ENCODE data around the gene PNKP. TPM values are rescaled to one million over a fixed set of nuclear protein-coding genes. Genes with fewer than 3 reads are reported as not detected.

Gene PNKP
- total RNA-seq, 1 experiment from 2014 or later, result 146 TPM

- ChIA-PET POLR2A (interaction anchor here (2.4 kb wide), 1 partner anchor 22 kb away, joined by 13 read pairs; no protein-coding TSS in a partner anchor), CTCF (interaction anchor here (0.8 to 2.5 kb wide), 7 partner anchors 14 to 160 kb away, joined by 3 to 18 read pairs (median 5); partner anchors contain the start of genes AKT1S1 and TBC1D17)
- Mint-ChIP-seq H3K4me1 (peaks cover 11% of the 10 kb centered on the region), H3K27me3 (ENCODE audit: low read depth) (peaks cover 47% of the 10 kb centered on the region), H3K4me3 (peak overlapping the region; percentile 73), H3K27ac (no peak overlapping the region), H3K9me3 (no peaks in the 10 kb centered on the region), H3K36me3 (peaks cover 16% of the 10 kb centered on the region)
- TF ChIP-seq OVOL2 (CRISPR knock-in tag; IDR thresholded peaks at IDR 0.05; ENCODE audit: borderline replicate concordance), result no peak
- no peak for TF ChIP-seq FOXJ3 (CRISPR knock-in tag; IDR thresholded peaks at IDR 0.05; ENCODE audit: borderline replicate concordance)
- TF ChIP-seq ETV6 (CRISPR knock-in tag; IDR thresholded peaks at IDR 0.05), result no peak
- no peak for TF ChIP-seq MYBL2 (CRISPR knock-in tag; IDR thresholded peaks at IDR 0.05)
- no peak for TF ChIP-seq ZNF263 (CRISPR knock-in tag; IDR thresholded peaks at IDR 0.05; ENCODE audit: low read depth)
- no peak for TF ChIP-seq SOX15 (CRISPR knock-in tag; IDR thresholded peaks at IDR 0.05)
- no peak for TF ChIP-seq TEAD1 (CRISPR knock-in tag; IDR thresholded peaks at IDR 0.05)
- no peak for TF ChIP-seq ZNF232 (CRISPR knock-in tag; IDR thresholded peaks at IDR 0.05)
- TF ChIP-seq CREM (CRISPR knock-in tag; IDR thresholded peaks at IDR 0.05), result no peak
- TF ChIP-seq GABPB1 (CRISPR knock-in tag; IDR thresholded peaks at IDR 0.05), result no peak
- ATAC-seq, result no peak
- no peak for DNase-seq (ENCODE audit: low spot score)
These were observed 24.0 kb upstream of the PNKP start for GRCh38 chr19:49891393-49891792.

- DNase-seq (ENCODE audit: low spot score) (peak; percentile 85), ATAC-seq (peak; percentile 75)
- peaks cover 47% of the 10 kb centered on the region for H3K27me3 Mint-ChIP-seq (ENCODE audit: low read depth)
- peaks cover 11% of the 10 kb centered on the region for H3K4me1 Mint-ChIP-seq
- H3K9me3 Mint-ChIP-seq, result no peaks in the 10 kb centered on the region
- POLR2A ChIA-PET, result interaction anchor here (0.9 to 2.4 kb wide), 3 partner anchors 13 to 39 kb away, joined by 6 to 13 read pairs (median 11); partner anchors contain the start of genes AKT1S1, ATF5, NUP62 and TBC1D17
- peaks cover 19% of the 10 kb centered on the region for H3K36me3 Mint-ChIP-seq
- H3K4me3 Mint-ChIP-seq, result peak overlapping the region; percentile 73
- peak overlapping the region; percentile 95; the same call in 1 of the 2 replicates for H3K27ac Mint-ChIP-seq
- CTCF ChIA-PET, result interaction anchor here (0.8 to 2.5 kb wide), 25 partner anchors 9 to 173 kb away, joined by 3 to 18 read pairs (median 5); partner anchors contain the start of genes AKT1S1, ATF5, FUZ and NUP62
- TF ChIP-seq MYBL2 (CRISPR knock-in tag; IDR thresholded peaks at IDR 0.05), result peak; percentile 93; the same call in 1 of the 2 replicates
- peak; percentile 17; the same call in 1 of the 2 replicates for TF ChIP-seq AFF4 (CRISPR knock-in tag; IDR thresholded peaks at IDR 0.05; ENCODE audit: borderline replicate concordance)
- TF ChIP-seq E2F5 (CRISPR knock-in tag; IDR thresholded peaks at IDR 0.05), result peak; percentile 84
- TF ChIP-seq GABPB1 (CRISPR knock-in tag; IDR thresholded peaks at IDR 0.05), result no peak
- TF ChIP-seq USF1 (CRISPR knock-in tag; IDR thresholded peaks at IDR 0.05), result peak; percentile 67; the same call in 1 of the 2 replicates
- no peak for TF ChIP-seq ERG (CRISPR knock-in tag; IDR thresholded peaks at IDR 0.05)
- peak; percentile 76; the same call in 1 of the 2 replicates for TF ChIP-seq KAT7 (CRISPR knock-in tag; IDR thresholded peaks at IDR 0.05; ENCODE audit: borderline replicate concordance)
- no peak; the same call in none of the 2 replicates for TF ChIP-seq ZNF281 (CRISPR knock-in tag; IDR thresholded peaks at IDR 0.05)
- peak; percentile 77; the same call in 1 of the 2 replicates for TF ChIP-seq SMAD3 (CRISPR knock-in tag; IDR thresholded peaks at IDR 0.05; ENCODE audit: borderline replicate concordance)
- no peak for TF ChIP-seq ZSCAN18 (CRISPR knock-in tag; IDR thresholded peaks at IDR 0.05)
- TF ChIP-seq NR1H2 (CRISPR knock-in tag; IDR thresholded peaks at IDR 0.05), result 0 out of 2 replicates have a peak, but pooled peaks have one; percentile 67
- no peak for TF ChIP-seq ZNF416 (CRISPR knock-in tag; IDR thresholded peaks at IDR 0.05)
- TF ChIP-seq NFYB (CRISPR knock-in tag; conservative IDR thresholded peaks at IDR 0.05; ENCODE audit: low read depth), result 0 out of 2 replicates have a peak, but pooled peaks have one; percentile 33
- TF ChIP-seq JAZF1 (CRISPR knock-in tag; IDR thresholded peaks at IDR 0.05), result no peak
These were observed 23.3 kb upstream of the PNKP start for GRCh38 chr19:49890349-49891311.
